RWPE1 (cell line): ENCODE measurements around the gene TEDC1.

Experiments used
- CTCF ChIA-PET: fragments of 350-600 bp; sonication (Branson Sonifier 250); formaldehyde crosslinking; extraction: SDS; loops from one replicate; lab custom pipeline; 2021; lab: Yijun Ruan, JAX
- POLR2A ChIA-PET: fragments of 400-600 bp; formaldehyde crosslinking; extraction: SDS; loops from one replicate; lab custom pipeline; 2020; ENCODE audit warnings: antibody characterized with exemption; ENCODE audit not compliant: low non-redundant PET; lab: Yijun Ruan, JAX
- DNase-seq: peaks from one replicate; pipeline ENCODE4 v3.0.0; 2012; ENCODE audit warnings: low spot score
- H3K27ac ChIP-seq: fragments of 450-650 bp; 2 replicates; pipeline ENCODE4 v1.5.1; 2017
- CTCF ChIP-seq: fragments of 450-650 bp; conservative IDR thresholded peaks from 2 replicates; pipeline ENCODE4 v1.5.1; 2017; ENCODE audit warnings: low read depth, mild to moderate bottlenecking

Gene TEDC1

GRCh38 chr14:105484069-105484996, 6.7 kb upstream of the TEDC1 start:
- CTCF ChIA-PET = no interaction called here
- no peak for TF ChIP-seq CTCF
- DNase-seq = no peak
- peak overlapping the region; percentile 100 for H3K27ac ChIP-seq
- POLR2A ChIA-PET = interaction anchor here (0.6 kb wide), 1 partner anchor 83 kb away, joined by 5 read pairs; no protein-coding TSS in a partner anchor

GRCh38 chr14:105484997-105485393, 6.1 kb upstream of the TEDC1 start:
- H3K27ac ChIP-seq = peak overlapping the region; percentile 100
- ChIA-PET POLR2A (no interaction called here), CTCF (no interaction called here)
- TF ChIP-seq CTCF = no peak
- no peak for DNase-seq

- DNase-seq = no peak
- POLR2A ChIA-PET = no interaction called here
These were observed 5.3 kb upstream of the TEDC1 start for GRCh38 chr14:105485739-105486162.

GRCh38 chr14:105486163-105486973, 4.7 kb upstream of the TEDC1 start, which contains the start of gene CRIP1:
TSS of gene CRIP1 (plus strand) at chr14:105486886. CDS start at chr14:105487260, 374 bp downstream.
- no peak for TF ChIP-seq CTCF
- CTCF ChIA-PET = interaction anchor here (0.7 kb wide), 1 partner anchor 314 kb away, joined by 4 read pairs; no protein-coding TSS in a partner anchor
- POLR2A ChIA-PET = no interaction called here
- DNase-seq = no peak
- peak within 1 kb of the TSS; percentile 100 for H3K27ac ChIP-seq

More at GRCh38 chr14:105485739-105486162, 5.3 kb upstream of the TEDC1 start:
- TF ChIP-seq CTCF = no peak
- H3K27ac ChIP-seq = peak overlapping the region; percentile 100
- CTCF ChIA-PET = interaction anchor here (0.7 kb wide), 1 partner anchor 314 kb away, joined by 4 read pairs; no protein-coding TSS in a partner anchor

GRCh38 chr14:105486974-105487448, 4.0 kb upstream of the TEDC1 start:
- ChIA-PET POLR2A (no interaction called here), CTCF (no interaction called here)
- peak overlapping the region; percentile 100 for H3K27ac ChIP-seq
- TF ChIP-seq CTCF = no peak
- no peak for DNase-seq
